SH-SY5Y (cell line): ENCODE measurements around the gene HS1BP3.

ENCODE experiments used
- GATA2 ChIP-seq: IDR thresholded peaks from 2 replicates; pipeline ENCODE4 v1.6.1; 2011; ENCODE audit warnings: mild to moderate bottlenecking, low read depth, low read length
- GATA3 ChIP-seq: IDR thresholded peaks from 2 replicates; pipeline ENCODE4 v1.6.1; 2011; ENCODE audit warnings: low read depth, mild to moderate bottlenecking, low read length, moderate library complexity

The HS1BP3 gene

DNA sequence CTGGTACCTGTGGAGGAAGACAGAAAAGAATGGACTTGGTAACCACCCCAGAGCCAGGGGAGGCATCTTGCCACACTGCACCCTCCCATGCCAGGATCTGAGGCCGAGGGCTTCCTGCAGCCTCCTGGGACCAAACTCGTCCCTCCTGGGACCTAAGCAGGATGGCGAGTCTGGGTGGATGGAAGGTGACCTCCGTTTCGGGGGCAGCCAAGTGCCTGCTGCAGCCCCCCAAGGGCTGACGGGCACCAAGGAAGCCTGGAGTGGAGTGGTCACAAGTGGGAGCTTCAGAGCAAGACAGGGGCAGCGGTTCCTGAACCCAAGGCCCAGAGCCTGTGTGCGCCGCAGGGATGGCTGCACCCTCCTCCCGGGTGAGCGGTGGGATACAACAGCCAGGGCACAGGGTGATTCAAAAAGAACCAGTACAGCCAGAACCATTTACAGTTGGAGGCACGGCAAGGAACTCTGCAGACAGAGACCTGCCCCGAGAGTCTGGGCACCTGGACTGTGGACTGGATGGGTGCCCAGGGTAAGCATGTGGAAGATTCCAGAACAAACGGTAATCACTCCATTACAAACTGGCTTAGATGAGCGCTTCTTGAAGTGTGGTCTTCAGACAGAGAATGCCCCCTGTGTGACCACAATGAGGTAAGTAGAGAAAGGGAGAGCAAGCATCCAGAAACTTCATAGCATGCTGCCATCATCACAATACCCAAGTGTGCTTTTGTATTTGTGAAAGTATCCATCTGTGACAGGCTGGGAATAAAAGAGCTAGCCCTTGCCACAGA, 12.1 kb downstream of the HS1BP3 start:
- TF ChIP-seq GATA3 (no peak), GATA2 (no peak)

DNA sequence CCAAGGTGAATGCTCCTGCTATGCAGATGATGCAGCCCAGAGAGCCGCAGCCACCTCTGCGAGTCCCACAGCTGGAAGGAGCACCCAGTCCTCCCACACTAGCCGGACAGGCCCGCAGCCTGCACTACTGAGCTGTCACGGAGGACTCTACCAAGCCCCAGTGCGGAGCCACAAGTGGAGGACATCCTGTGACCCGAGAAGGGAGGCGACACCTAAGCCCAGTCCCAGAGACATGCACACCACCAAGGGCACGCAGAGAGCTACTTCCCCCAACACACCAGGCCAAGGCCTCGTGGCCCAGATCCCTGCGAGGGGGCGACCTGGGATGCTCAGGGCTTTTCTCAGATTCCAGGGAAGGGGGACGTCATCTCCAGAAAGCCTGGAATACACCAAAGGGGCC, 12.9 kb downstream of the HS1BP3 start:
- TF ChIP-seq GATA3 (no peak), GATA2 (no peak)

DNA sequence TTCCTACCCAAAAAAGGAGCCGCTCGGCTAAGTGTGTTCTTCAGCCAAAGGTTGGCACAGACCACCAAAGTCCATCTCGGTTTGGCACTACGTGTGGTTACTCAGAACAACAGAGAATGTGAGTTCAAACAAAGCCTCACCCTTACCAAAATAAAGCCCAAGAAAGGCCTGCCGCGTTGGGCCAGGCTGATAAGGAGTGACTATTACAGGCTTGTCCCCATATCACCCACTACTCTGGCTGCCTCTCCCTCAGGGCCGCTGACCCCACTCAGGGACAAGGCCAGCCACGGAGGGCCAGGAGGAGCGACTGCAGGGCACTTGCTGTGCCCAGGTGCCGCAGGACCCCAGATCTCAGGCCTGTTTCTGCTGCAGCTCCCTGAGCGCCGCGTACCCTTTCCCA, 13.8 kb downstream of the HS1BP3 start:
- no peak for TF ChIP-seq GATA3
- TF ChIP-seq GATA2, result no peak

DNA sequence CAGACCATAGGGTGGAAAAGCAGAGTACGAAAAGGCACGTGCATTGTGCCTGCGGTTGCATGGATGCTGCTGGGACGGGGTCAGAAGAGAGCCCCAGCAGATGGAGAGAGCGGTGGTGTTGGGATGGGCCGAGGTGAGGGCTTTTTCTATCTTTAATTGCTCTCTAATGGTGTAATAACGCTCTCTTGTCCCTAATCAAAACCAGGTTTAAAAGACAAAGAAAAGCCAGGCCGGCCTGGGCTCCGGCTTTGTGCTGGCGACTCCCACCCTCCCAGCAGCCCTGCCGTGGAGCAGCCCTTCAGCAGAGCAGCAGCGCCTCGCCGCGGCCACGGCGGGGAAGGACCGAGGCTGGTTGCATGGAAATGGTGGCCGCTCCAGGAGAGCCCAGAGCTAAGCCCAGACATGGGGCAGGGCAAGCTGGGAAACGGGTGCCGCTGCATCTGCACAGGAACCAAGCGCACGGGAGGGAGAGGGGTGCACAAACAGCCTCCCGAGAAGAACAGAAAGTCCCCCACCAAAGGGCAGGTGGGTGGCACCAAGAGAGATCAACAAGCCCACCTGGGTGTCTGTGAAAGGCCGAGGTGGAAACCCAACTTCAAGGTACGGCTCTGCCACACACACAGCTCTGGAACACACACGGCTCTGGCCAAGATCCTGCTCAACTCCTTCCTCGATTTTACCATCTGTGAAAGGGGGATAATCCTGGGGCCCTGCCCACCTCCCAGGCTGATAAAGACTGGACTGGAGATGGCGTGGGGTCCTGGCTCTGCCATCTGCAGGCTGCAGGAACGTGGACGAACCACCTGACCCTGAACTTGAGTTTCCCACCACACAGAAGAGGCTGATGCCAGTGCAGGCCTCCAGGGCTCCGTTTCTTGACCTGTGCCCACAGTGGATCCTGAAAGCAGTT, 15.0 kb downstream of the HS1BP3 start:
- TF ChIP-seq GATA2, result no peak; the same call in 1 of the 2 replicates
- no peak for TF ChIP-seq GATA3

DNA sequence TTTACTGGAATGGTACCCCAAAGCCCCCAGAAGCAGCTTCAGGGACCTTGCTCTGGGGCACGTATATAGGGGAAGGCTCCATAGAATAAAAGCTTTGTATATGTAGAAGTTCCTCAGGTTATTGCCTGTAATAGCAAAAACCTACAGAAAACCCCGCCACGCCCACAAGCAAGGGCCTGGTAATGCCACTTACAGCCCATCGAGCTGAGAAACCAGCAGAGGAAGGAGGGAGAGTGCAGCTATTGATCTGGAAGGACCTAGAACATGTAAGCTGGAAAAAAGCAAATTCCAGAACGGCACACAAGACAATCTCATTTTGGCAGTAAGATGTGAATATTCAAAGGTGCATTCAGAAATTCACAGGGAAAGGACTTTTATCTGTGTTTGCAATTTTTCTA, 15.8 kb downstream of the HS1BP3 start:
- TF ChIP-seq GATA2 (no peak), GATA3 (no peak)

DNA sequence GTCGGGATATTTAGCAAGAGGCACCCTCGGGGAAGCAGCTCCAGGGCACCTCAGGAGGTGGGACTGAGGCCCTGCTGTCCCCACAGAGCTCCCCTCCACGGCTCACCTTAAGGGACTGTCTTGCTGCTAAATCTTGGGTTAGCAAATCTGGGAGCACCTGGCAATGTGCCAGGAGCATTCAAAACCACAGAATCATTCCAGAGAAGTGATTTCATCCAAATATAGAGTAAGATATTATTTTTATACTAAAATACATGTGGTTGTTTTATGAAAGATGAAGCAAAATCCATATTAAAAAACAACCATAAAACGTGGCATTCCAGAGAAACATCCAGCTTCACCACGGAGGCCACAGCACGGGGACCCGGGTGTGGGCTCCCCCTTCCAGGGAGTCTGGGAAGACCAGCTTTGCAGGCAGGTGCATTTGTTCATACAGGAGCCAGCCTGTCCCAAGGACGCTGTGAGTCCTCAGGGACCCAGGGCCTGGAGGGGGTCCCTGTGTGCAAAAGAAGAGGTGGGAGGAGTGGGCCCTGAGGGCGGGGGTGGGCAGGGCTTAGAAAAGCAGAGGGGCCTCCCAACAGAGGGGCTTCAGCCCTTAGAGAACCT, 16.3 kb downstream of the HS1BP3 start:
- TF ChIP-seq GATA2, result no peak

DNA sequence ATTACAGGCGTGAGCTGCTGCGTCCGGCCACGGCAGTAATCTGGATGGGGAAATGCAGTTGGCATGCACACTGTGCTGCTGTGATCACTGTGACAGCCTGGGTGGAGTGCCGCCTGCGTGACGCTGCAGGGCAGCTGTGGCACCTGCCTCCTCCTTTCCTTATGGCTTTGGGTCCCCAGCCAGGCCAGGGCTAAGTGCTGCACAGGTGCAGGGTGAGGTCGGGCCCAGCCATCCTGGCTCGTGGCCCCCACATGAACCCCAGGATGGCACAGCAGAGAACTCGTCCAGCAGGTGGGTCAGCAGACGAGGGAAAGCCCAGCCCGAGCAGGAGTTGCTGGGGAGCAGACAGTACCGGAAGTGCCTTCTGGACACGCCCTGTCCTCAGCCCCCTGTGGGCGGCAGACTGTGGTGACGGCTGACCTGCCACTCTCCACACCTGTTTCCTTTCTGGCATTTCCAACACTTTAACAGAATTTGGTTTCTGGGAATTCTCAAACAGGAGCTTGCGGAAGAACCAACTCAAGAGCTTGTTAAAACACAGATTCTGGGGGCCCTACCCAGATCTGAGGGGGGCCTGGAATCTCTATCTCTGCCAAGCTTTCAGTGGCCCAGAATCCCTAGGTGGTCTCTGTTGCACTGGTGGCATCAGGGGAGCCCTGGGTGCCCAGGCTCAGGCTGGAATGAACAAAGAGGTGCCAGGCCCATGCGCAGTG, 16.9 kb downstream of the HS1BP3 start:
- TF ChIP-seq GATA2 (no peak), GATA3 (no peak)

DNA sequence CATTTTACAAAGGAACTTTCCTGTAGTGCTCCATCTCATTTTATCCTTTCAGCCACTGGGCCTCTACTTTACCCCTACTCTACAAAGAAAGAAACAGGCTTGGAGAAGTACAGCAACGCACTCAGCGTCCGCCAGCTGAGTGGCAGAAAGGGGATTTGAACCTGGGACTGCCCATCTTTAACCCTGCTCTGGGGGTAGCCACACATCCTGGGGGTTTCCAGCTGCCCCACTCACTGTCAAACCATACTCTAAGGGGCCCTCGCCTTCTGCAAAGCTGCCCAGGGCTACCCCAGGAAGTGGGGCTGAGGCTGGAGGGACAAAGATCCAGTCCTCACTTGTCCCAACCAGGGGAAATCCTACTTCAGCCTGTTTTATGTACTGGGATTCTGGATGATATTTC, 17.9 kb downstream of the HS1BP3 start:
- TF ChIP-seq GATA2 (no peak), GATA3 (no peak)

DNA sequence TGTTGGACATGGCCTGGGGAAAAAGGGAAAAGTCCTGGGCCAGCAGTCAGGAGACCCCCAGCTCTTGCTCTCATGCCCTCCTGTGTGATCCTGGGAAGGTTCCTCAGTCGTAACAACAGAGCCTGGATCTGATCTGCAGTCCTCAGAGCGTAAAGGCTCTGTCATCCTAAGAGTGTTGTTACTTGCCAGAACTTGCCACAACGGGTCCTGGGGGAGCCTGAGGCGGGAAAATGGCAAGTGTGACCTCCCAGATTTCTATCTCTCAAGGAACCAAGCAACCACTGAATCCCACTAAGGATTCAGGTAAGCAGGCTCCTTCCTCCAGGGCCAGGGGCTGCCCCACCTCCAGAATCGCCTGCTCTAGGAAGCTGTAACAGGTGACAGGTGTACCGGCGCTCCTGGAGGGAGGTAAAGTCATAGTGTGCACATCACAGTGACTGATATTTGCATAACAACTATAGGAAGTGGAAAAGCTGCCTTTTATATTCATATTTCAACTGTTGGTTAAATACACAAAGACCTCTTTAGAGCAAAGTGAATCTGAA, 18.4 kb downstream of the HS1BP3 start:
- TF ChIP-seq GATA3 (no peak), GATA2 (no peak)

DNA sequence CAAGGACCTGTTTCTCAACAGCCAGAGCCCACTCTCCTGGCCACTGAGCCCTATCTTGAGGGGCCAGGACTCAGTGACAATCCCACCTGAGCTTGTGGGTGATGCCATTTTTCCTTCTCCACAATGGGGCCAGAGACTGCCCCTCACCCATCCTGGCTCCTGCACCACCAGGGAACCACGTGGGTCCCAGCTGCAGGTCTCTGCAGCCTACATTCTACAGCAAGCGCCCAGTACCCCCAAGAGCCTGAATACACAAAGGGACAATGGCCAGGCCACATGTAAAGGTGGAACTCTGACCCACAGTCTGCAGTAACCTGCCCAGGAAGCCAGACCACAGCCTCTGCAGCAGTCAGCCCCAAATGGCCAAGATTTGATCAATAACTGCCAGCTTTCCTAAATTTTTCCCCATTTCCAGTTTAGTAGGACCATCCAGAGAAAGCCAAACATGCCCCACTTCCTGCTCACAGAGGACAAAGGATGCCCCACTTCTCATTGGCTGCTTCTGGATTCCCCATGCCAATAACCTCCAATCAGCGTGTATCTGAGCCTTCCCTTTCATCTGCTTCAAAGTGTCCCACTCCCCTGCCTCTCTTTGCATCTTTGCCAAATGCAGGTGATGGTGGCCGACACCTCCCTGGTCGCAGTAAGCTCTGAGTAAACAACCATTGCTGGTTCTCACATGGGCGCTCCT, 19.1 kb downstream of the HS1BP3 start:
- TF ChIP-seq GATA3 (no peak), GATA2 (no peak)

DNA sequence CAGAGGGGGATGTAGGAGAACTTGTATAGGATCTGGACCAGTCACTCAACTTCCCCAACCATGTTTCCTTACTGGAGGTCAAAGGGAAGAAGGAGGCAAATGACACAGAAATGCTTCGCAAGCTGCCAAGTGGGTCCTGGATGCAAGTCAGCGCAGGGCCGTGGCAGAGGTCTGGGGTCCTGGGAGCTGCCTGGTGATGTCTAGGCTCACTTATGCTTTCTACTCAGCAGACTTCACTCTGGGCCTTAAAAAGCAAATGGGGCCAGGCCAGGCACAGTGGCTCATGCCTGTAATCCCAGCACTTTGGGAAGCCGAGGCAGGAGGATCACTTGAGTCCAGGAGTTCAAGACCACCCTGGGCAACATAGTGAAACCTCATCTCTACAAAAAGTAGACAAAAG, 19.9 kb downstream of the HS1BP3 start:
- no peak for TF ChIP-seq GATA3
- no peak for TF ChIP-seq GATA2

DNA sequence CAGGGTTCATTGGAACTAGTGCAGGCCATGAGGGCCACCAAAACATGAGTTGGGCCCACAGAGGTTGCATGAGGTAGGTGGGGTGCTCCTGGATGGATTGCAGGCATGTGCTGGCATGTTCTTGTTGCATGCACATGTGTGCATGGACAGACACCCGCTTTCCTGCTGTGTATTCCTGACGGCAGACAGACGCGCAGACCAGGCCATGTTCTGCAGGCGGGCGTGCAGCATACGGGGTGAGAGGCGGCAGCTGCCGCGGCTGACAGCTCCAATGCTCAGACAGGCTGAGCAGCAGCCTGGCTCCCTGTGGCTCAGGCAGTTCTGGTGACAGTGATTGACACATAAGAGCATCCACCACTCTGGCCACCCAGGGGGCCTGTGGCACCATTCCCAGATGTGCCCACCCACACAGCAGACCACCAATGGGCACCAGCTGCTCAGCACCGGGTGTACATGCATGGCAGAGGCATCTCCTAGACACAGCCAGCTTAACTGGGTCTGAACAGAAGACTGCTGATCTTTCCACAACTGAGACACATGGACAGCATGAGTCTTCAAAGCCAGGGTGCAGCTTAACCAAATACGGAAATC, 21.2 kb downstream of the HS1BP3 start:
- TF ChIP-seq GATA3, result no peak
- TF ChIP-seq GATA2, result no peak

DNA sequence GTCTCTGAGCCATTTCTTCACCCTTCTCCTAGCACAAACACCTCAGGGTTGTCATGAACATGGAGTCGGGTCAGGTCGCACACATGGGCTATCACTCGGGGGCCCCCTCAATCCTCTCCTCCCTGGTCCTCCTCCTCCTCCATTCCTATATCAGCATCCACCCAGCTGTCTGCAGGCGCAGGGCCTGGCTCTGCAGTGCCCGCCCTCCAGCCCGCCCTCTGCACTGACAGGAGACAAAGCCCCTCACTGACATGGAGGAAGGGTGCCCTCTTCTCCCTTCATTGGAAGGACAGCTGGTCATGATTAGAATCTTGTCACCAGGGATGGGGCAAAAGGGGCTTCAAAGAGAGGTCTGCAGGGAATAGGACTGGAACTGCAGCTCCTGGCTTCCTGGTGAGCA, 21.7 kb downstream of the HS1BP3 start:
- TF ChIP-seq GATA2, result no peak
- no peak for TF ChIP-seq GATA3
